Activated CD8-positive, alpha-beta memory T cell treated with anti-CD3 and anti-CD28 coated beads, Interleukin-2, amount 10 ng/mL, durations not matched to agents 7 days and 5 days (primary cell): ENCODE data around the gene EYA2. TPM values are rescaled to one million over a fixed set of nuclear protein-coding genes. Genes with fewer than 3 reads are reported as not detected.

ENCODE experiments used
- ATAC-seq: fragments of 150-1000 bp; cut with Tn5 transposase; one replicate; pipeline ENCODE4 v1.10.0; 2021; ENCODE audit warnings: moderate library complexity
- CTCF ChIA-PET: fragments of 350-600 bp; sonication (Branson Sonifier 250); formaldehyde crosslinking; loops from one replicate; lab custom pipeline; 2021; ENCODE audit warnings: antibody characterized with exemption; lab: Charles Lee
- DNase-seq: peaks from one replicate; pipeline ENCODE4 v3.0.0-alpha.2; 2020
- H3K27ac Mint-ChIP-seq: one replicate; pipeline ENCODE4 v1.8.0; 2021; ENCODE audit warnings: mild to moderate bottlenecking, mixed read lengths
- H3K27me3 Mint-ChIP-seq: one replicate; pipeline ENCODE4 v1.8.0; 2021; ENCODE audit warnings: mixed read lengths
- H3K36me3 Mint-ChIP-seq: one replicate; pipeline ENCODE4 v1.8.0; 2021; ENCODE audit warnings: mild to moderate bottlenecking, mixed read lengths
- H3K4me1 Mint-ChIP-seq: one replicate; pipeline ENCODE4 v1.8.0; 2021; ENCODE audit warnings: mixed read lengths
- H3K4me3 Mint-ChIP-seq: one replicate; pipeline ENCODE4 v1.8.0; 2021; ENCODE audit warnings: mild to moderate bottlenecking, moderate library complexity, mixed read lengths
- H3K9me3 Mint-ChIP-seq: one replicate; pipeline ENCODE4 v1.8.0; 2022; ENCODE audit warnings: low read depth, mixed read lengths
- total RNA-seq, 2 experiments: library from RNA; stranded (reverse); gene quantifications; one replicate each; pipeline ENCODE4 v1.2.3, GENCODE V29; 2021

EYA2 gene
- total RNA-seq, 2 experiments from 2014 or later, result not detected

- DNase-seq (no peak), ATAC-seq (no peak)
- H3K36me3 Mint-ChIP-seq, result no peaks in the 10 kb centered on the region
- no peak overlapping the region for H3K27ac Mint-ChIP-seq
- CTCF ChIA-PET, result no interaction called here
- no peaks in the 10 kb centered on the region for H3K9me3 Mint-ChIP-seq
- H3K4me3 Mint-ChIP-seq, result no peak overlapping the region
- H3K27me3 Mint-ChIP-seq, result peaks cover 10% of the 10 kb centered on the region
- H3K4me1 Mint-ChIP-seq, result no peaks in the 10 kb centered on the region
These were observed 46.0 kb downstream of the EYA2 start for GRCh38 chr20:46940616-46941015.

GRCh38 chr20:46941404-46941803, 46.8 kb downstream of the EYA2 start:
- Mint-ChIP-seq H3K4me3 (no peak overlapping the region), H3K9me3 (no peaks in the 10 kb centered on the region), H3K4me1 (no peaks in the 10 kb centered on the region), H3K27ac (no peak overlapping the region), H3K36me3 (no peaks in the 10 kb centered on the region), H3K27me3 (peaks cover 10% of the 10 kb centered on the region)
- CTCF ChIA-PET, result no interaction called here
- ATAC-seq (no peak), DNase-seq (no peak)

GRCh38 chr20:46943861-46944591, 49.4 kb downstream of the EYA2 start:
- peaks cover 10% of the 10 kb centered on the region for H3K27me3 Mint-ChIP-seq
- H3K4me3 Mint-ChIP-seq, result no peak overlapping the region
- DNase-seq (no peak), ATAC-seq (no peak)
- H3K9me3 Mint-ChIP-seq, result no peaks in the 10 kb centered on the region
- H3K27ac Mint-ChIP-seq, result no peak overlapping the region
- H3K4me1 Mint-ChIP-seq, result no peaks in the 10 kb centered on the region
- CTCF ChIA-PET, result interaction anchor here (0.9 kb wide), 1 partner anchor 53 kb away, joined by 3 read pairs; no protein-coding TSS in a partner anchor
- no peaks in the 10 kb centered on the region for H3K36me3 Mint-ChIP-seq

GRCh38 chr20:46945465-46945864, 50.8 kb downstream of the EYA2 start:
- H3K36me3 Mint-ChIP-seq, result no peaks in the 10 kb centered on the region
- no peak for DNase-seq
- no peak overlapping the region for H3K27ac Mint-ChIP-seq
- no peaks in the 10 kb centered on the region for H3K9me3 Mint-ChIP-seq
- no peak overlapping the region for H3K4me3 Mint-ChIP-seq
- no peaks in the 10 kb centered on the region for H3K4me1 Mint-ChIP-seq
- peaks cover 15% of the 10 kb centered on the region for H3K27me3 Mint-ChIP-seq
- CTCF ChIA-PET, result no interaction called here
- ATAC-seq, result no peak

GRCh38 chr20:46946181-46946624, 51.6 kb downstream of the EYA2 start:
- H3K4me1 Mint-ChIP-seq, result no peaks in the 10 kb centered on the region
- CTCF ChIA-PET, result no interaction called here
- H3K27me3 Mint-ChIP-seq, result peaks cover 15% of the 10 kb centered on the region
- ATAC-seq (no peak), DNase-seq (no peak)
- H3K27ac Mint-ChIP-seq, result no peak overlapping the region
- H3K9me3 Mint-ChIP-seq, result no peaks in the 10 kb centered on the region
- H3K4me3 Mint-ChIP-seq, result no peak overlapping the region
- no peaks in the 10 kb centered on the region for H3K36me3 Mint-ChIP-seq

- CTCF ChIA-PET, result no interaction called here
These were observed 52.2 kb downstream of the EYA2 start for GRCh38 chr20:46946796-46947195.

GRCh38 chr20:46948081-46948480, 53.4 kb downstream of the EYA2 start:
- CTCF ChIA-PET, result no interaction called here

More at GRCh38 chr20:46946796-46947195, 52.2 kb downstream of the EYA2 start:
- Mint-ChIP-seq H3K9me3 (no peaks in the 10 kb centered on the region), H3K4me1 (no peaks in the 10 kb centered on the region), H3K27me3 (peaks cover 15% of the 10 kb centered on the region), H3K4me3 (no peak overlapping the region), H3K36me3 (no peaks in the 10 kb centered on the region), H3K27ac (no peak overlapping the region)
- DNase-seq (no peak), ATAC-seq (no peak)

GRCh38 chr20:46951405-46951804, 56.8 kb downstream of the EYA2 start:
- no peak overlapping the region for H3K4me3 Mint-ChIP-seq
- no peaks in the 10 kb centered on the region for H3K36me3 Mint-ChIP-seq
- ATAC-seq (no peak), DNase-seq (no peak)
- CTCF ChIA-PET, result no interaction called here
- peaks cover 18% of the 10 kb centered on the region for H3K27me3 Mint-ChIP-seq
- no peaks in the 10 kb centered on the region for H3K9me3 Mint-ChIP-seq
- no peaks in the 10 kb centered on the region for H3K4me1 Mint-ChIP-seq
- no peak overlapping the region for H3K27ac Mint-ChIP-seq

More at GRCh38 chr20:46948081-46948480, 53.4 kb downstream of the EYA2 start:
- H3K4me3 Mint-ChIP-seq, result no peak overlapping the region
- H3K27me3 Mint-ChIP-seq, result peaks cover 18% of the 10 kb centered on the region
- no peak overlapping the region for H3K27ac Mint-ChIP-seq
- no peak for DNase-seq
- no peak for ATAC-seq
- H3K4me1 Mint-ChIP-seq, result no peaks in the 10 kb centered on the region
- H3K9me3 Mint-ChIP-seq, result no peaks in the 10 kb centered on the region
- H3K36me3 Mint-ChIP-seq, result no peaks in the 10 kb centered on the region

- CTCF ChIA-PET, result interaction anchor here (1.4 kb wide), 1 partner anchor 43 kb away, joined by 3 read pairs; no protein-coding TSS in a partner anchor
- no peak overlapping the region for H3K4me3 Mint-ChIP-seq
- H3K27me3 Mint-ChIP-seq, result peaks cover 16% of the 10 kb centered on the region
- H3K4me1 Mint-ChIP-seq, result no peaks in the 10 kb centered on the region
- ATAC-seq, result no peak
- no peak for DNase-seq
- no peaks in the 10 kb centered on the region for H3K9me3 Mint-ChIP-seq
- H3K36me3 Mint-ChIP-seq, result no peaks in the 10 kb centered on the region
- H3K27ac Mint-ChIP-seq, result no peak overlapping the region
These were observed 57.3 kb downstream of the EYA2 start for GRCh38 chr20:46951840-46952497.

GRCh38 chr20:46953596-46953995, 59.0 kb downstream of the EYA2 start:
- Mint-ChIP-seq H3K27me3 (peaks cover 9% of the 10 kb centered on the region), H3K36me3 (no peaks in the 10 kb centered on the region), H3K4me1 (no peaks in the 10 kb centered on the region), H3K27ac (no peak overlapping the region), H3K9me3 (peaks cover 3% of the 10 kb centered on the region), H3K4me3 (no peak overlapping the region)
- DNase-seq, result no peak
- no peak for ATAC-seq
- CTCF ChIA-PET, result interaction anchor here (1.4 kb wide), 1 partner anchor 41 kb away, joined by 3 read pairs; no protein-coding TSS in a partner anchor

- no peak overlapping the region for H3K4me3 Mint-ChIP-seq
- CTCF ChIA-PET, result no interaction called here
- peaks cover 4% of the 10 kb centered on the region for H3K27me3 Mint-ChIP-seq
- DNase-seq, result no peak
- ATAC-seq, result no peak
- H3K36me3 Mint-ChIP-seq, result no peaks in the 10 kb centered on the region
- peaks cover 3% of the 10 kb centered on the region for H3K9me3 Mint-ChIP-seq
- H3K27ac Mint-ChIP-seq, result no peak overlapping the region
- H3K4me1 Mint-ChIP-seq, result no peaks in the 10 kb centered on the region
These were observed 59.9 kb downstream of the EYA2 start for GRCh38 chr20:46954490-46955038.

GRCh38 chr20:46955601-46956556, 61.2 kb downstream of the EYA2 start:
- H3K4me3 Mint-ChIP-seq, result no peak overlapping the region
- ATAC-seq (no peak), DNase-seq (no peak)
- no peaks in the 10 kb centered on the region for H3K36me3 Mint-ChIP-seq
- H3K9me3 Mint-ChIP-seq, result peaks cover 3% of the 10 kb centered on the region
- peaks cover 4% of the 10 kb centered on the region for H3K27me3 Mint-ChIP-seq
- H3K4me1 Mint-ChIP-seq, result no peaks in the 10 kb centered on the region
- CTCF ChIA-PET, result no interaction called here
- H3K27ac Mint-ChIP-seq, result no peak overlapping the region
